HG03521 (cell line): ENCODE data around the gene SLC52A1.

Source experiments
- ATAC-seq: cut with Tn5 transposase; IDR thresholded peaks from one replicate; pipeline ENCODE4 v1.9.1; 2021; ENCODE audit warnings: mild to moderate bottlenecking, moderate library complexity; ENCODE audit not compliant: unreplicated experiment

Gene SLC52A1

DNA sequence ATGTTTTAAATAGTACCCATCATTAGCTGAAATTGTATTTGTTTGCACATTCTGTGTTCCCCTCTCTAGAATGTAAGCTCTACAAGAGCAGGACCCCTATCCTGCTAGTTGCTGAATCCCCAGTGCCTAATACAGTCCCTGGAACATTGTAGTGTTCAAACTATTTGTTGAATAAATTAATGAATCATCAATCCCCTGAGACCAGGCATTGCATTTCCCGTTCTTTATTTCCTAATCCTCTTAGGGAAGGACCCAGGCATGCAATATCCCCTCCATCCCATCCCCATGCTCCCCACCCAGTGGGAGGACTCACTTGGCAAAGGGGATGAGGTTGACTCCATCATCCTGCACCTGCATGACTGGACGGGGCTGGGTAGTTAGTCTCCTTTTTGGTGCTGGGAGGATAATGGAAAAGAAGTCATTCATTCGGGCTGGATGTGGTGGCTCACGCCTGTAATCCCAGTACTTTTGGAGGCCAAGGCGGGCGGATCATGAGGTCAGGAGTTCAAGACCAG is 41.1 kb downstream of the SLC52A1 start:
- no peak for ATAC-seq

DNA sequence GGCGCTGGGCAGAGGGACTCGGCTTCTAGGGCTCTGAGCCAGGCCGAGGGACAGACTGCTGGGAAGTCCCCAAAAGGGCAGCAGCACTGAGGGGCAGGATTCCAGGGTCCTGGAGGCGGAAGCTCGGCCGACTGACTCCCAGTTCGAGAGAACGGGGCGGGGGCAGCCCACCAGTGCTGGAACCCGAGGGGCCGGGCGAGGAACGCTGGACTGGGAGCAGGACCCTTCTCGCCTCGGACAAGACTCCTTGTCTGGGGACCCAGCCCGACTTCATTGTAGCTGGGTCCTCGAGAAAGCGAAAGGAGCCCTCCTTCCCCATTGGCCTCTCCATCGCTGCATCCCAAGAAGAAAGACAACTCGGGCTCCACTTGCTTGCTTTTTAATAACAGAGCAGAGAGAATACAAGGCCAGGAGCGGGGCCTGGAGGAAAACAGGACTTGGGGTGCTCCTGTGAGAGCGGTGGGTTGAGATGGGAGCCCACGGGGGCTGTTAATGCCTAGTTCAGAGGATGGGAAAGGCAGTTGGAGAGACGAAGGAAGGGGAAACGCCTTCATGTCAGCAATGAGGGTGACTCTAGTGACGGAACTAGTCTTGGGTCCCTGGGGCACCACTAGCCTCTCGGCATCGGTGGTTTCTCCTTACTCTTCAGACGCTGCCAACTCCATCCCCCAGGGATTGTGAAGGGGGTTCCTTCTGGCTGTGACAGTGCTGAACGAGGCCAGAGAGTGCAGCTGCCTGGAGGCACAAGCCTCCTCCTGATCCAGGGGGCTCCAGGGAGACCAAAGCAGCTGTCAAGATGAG is 47.3 kb downstream of the SLC52A1 start:
- no peak for ATAC-seq

DNA sequence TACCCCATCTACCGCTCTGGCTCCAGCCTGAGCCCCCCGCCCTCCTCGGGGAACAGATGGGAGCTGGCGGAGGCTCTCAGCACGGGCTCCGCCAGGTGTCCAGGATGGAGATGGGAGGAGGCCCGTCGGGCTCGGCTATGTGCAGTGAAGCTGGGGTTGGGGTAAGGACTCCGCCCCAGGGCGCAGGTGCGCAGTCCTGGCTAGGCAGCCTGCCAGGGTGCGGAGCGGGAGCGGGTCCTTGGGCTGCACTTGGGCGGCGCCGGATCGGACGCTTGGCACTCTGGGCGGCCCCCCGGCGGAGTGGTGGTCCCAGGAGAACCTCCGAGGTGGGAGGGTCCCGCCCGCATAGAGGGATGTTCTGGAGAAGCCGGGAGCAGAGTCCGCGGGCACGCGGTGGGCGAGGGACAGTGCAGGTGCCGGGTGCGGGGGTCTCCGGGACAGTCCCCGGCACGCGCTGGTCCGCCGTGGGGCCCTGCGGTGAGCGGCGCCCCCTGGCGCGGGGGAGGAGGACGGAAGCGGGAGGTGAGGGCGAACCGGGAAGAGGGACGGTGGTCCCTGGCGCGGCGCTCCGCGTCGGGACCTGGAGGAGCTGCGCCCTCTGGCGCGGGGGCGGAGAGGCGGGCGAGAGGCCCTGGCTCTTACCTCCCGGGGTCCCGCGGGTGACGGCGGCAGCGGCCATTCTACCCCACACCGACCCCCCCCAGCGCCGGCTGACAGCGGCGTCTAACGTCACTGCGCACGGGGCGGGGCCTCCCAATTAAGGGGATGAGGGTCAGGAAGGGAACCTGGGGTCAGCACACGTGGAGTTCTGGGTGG is 48.1 kb downstream of the SLC52A1 start, which contains the start of gene CAMTA2:
Gene CAMTA2 (minus strand): TSS at position 725 of the 816 bp plus-strand sequence. CDS start 1,453 bp downstream, outside the sequence.
- peak; percentile 59 for ATAC-seq

DNA sequence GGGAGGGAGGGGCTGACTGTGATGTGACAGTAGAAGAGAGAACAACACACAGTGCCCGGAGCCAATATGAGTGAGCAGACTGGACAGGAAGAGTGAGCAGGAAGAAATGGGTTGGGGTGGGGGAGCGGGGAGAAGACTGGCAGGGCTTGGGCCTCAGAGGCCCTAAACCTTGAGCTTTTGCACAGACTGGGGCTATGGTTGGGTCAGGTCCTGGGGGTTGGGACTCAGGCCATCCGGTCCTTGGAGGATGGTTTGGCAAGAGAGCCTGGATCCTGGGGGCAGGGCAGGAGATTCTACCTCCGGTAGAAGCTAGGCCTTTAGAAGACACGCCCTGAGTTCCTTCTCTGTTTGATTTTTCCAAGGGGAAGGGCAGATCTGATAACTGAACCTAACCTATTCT is 48.8 kb downstream of the SLC52A1 start:
- ATAC-seq = no peak
